GM19193 (cell line): ENCODE measurements around the gene IPO9.

Experiments used
- POLR2A ChIP-seq: IDR thresholded peaks from 4 replicates; pipeline ENCODE4 v1.6.1; 2011; ENCODE audit not compliant: insufficient read depth, insufficient read length; ENCODE audit errors: extremely low read depth

IPO9 gene

DNA sequence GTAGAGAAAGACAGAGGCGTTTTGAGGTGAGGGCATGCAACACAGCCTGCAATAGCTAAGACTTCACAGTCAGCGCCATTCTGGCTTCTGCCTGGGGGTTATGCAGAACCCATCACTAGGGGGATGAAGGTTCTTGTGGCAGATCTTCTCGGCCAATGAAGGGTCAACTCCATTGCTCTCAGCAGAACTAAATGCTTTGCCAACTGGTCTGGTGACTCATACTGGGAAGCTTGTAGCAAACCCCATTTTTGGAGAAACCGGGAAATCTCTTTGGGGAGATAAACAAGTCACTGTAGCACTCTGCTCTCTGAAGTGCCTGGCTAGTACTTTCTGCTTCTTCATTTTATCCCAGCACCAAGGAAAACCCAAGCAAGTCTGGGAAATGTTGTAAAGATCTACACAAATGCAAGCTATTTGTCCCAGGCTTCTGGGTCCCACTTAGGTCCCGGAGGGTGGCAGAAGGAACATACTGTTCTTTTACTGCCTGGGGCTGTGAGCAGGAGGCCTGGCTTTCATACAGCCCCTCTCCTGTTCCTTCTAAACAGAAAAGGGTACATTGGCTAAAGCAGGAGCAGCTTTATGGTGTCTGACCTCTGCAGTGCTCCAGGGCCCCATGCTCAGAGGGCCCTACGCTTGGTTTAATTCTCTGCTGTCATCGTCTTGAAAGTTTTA is 88.5 kb downstream of the IPO9 start:
- no peak for TF ChIP-seq POLR2A

DNA sequence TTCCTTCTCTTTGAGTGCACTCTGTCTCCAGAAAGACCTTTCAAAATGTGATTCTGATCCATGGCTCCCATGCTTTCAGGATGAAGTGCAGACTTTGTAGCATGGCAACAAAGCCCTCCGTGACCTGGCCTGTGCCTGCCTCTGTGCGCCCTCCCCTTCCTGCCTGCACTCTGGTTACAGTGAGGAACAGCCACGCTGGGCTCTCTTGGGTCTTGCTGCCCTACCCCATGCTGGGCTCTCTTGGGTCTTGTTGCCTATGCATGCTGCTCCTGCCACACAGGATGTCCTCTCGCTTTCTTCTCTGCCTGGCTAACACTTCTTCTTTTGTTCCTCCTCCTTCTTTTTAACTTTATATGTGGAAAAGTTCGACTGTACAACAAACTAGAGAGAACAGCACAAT is 89.4 kb downstream of the IPO9 start:
- no peak for TF ChIP-seq POLR2A

DNA sequence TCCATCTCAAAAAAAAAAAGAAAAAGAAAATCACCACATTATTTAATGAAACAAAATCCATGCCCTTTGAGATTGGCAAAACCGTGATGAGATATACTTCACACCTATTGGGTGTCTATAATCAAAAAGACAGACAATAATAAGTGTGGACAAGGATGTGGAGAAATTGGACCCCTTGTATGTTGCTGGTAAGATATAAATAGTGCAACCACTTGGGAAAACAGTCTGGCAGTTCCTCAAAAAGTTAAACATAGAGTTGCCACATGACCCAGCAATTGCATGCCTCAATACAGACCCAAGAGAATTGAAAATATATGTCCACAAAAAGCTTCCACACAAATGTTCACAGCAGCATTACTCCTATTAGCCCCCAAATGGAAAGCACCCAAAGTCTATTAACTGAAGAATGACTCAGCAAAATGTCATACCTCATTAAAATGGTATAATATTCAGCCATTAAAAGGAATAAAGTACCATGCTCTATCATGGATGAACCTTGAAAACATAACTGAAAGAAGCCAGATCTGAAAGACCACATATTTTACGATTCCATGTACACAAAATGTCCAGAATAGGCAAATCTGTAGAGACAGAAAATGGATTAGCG is 93.1 kb downstream of the IPO9 start:
- TF ChIP-seq POLR2A: no peak

DNA sequence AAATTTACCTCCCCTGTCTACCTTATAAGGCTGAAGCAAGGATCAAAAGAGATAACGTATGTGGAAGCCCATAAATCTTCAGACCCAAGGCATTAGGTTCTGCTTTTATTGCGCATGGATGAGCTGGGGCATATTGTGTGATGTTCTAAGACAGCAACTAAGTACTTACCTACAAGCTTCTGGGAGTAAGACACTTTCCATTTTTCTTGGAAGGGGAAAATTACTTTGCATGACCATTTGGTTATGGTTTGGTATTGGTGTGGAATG is 96.3 kb downstream of the IPO9 start:
- no peak for TF ChIP-seq POLR2A

DNA sequence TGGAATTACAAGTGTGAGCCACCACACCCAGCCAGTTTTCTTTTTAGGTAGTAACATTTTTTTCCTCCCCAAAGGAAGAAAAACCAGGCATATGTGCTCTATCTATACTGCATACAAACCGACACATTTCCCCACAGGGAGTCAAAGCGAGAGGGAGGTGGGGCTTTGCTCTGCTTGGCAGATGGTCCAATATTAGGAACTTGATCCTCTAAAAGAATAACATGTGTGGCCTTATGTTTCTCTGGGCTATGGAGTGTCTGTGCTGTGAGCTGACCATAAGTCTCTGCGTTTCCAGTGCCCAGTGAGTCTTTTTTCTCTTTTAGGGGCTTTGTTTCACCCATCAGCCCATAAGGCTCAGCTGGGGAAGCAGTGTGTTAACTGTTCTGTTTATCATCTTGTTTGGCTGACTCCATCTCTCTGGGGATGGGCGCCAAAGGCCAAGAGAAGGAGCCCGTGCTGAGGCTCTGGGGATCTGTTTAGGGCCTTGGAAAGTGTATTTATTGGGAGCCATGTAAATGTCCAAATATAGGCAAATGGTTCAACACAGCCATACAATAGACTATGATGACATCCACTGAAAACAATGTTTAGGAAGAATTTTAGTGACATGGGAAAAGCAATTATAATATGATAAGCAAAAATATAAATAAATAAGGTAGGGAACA is 97.2 kb downstream of the IPO9 start:
- TF ChIP-seq POLR2A: no peak

DNA sequence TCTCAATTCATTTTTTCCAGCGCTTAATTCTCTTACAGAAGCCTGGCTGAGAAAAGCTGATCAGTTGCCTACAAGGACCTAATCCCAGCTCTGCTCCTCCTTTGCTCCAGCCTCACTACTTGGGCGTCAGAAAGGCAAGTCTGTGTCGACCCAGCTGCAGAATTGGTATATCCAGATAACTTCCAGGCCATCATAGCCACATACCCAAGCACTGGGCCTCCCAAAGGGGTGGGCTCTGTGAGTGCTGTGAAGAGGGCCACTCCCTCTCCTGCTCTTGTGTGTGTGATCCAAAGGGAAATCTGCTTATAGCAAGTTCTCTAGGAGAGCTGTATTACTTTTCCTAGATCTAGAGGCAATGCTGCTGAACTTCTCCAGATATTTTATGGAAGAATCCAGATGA is 99.3 kb downstream of the IPO9 start:
- TF ChIP-seq POLR2A: no peak

DNA sequence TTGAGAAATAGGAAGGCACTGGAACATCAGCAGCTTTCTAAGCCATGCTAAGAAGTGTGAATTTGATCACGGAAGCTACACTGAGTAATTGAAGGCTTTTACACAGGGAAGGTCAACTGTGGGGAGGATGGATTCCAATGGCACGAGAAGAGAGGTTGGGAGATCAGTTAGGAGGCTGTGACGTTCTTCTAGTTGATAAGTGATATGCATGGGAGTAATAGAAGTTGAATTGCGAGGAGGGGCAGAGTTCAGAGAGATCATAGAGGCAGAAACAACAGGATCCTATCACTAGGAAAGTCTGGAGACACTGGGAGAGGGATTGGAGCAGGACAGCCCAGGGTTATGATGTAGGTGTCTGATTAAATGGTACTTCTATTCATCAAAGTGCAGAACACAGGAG is 101.2 kb downstream of the IPO9 start:
- no peak for TF ChIP-seq POLR2A

DNA sequence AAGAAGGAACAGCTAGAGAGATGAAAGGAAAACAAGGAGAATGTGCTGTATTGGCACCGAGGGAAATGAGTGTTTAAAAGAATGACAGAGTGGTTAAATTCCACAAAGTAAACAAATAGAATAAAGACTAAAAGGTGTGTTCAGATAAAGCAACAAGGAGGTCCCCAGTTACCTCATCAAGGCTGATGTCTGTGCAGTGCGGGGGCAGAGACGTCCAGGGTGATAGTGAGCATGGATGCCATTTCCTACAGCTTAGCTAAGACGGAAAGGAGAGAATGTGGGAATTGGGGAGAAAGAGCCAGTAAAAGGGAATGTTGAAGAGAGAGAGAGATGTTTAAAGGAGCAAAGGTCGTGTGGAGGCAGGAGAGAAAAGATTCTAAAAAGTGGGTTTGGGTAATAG is 101.8 kb downstream of the IPO9 start:
- TF ChIP-seq POLR2A: no peak
